SK-N-SH treated with all-trans-retinoic acid at 6 μM for 48 hours (cell line): ENCODE measurements around the gene C6orf89.

ENCODE experiments used
- BACH2 ChIP-seq: fragments of 250-450 bp; sonication (Bioruptor Pico); IDR thresholded peaks from 2 replicates; pipeline ENCODE4 v1.9.0; 2021; ENCODE audit warnings: mild to moderate bottlenecking, borderline replicate concordance
- ISL1 ChIP-seq: fragments of 250-450 bp; sonication (Bioruptor Pico); IDR thresholded peaks from 2 replicates; pipeline ENCODE4 v2.1.2; 2022; ENCODE audit warnings: mild to moderate bottlenecking, moderate library complexity
- PATZ1 ChIP-seq: fragments of 250-450 bp; sonication (Bioruptor Pico); IDR thresholded peaks from 2 replicates; pipeline ENCODE4 v1.8.0; 2020; ENCODE audit warnings: mild to moderate bottlenecking, moderate library complexity, borderline replicate concordance
- RARB ChIP-seq: fragments of 250-450 bp; sonication (Bioruptor Pico); IDR thresholded peaks from 2 replicates; pipeline ENCODE4 v1.8.0; 2021; ENCODE audit warnings: mild to moderate bottlenecking, moderate library complexity

GRCh38 chr6:36847991-36848390 lies 37.8 kb upstream of the C6orf89 start:
- TF ChIP-seq BACH2 (CRISPR knock-in tag) (no peak), RARB (CRISPR knock-in tag) (no peak), PATZ1 (no peak), ISL1 (CRISPR knock-in tag) (no peak)
